Measurements from ENCODE around the gene EDC3.

DNA sequence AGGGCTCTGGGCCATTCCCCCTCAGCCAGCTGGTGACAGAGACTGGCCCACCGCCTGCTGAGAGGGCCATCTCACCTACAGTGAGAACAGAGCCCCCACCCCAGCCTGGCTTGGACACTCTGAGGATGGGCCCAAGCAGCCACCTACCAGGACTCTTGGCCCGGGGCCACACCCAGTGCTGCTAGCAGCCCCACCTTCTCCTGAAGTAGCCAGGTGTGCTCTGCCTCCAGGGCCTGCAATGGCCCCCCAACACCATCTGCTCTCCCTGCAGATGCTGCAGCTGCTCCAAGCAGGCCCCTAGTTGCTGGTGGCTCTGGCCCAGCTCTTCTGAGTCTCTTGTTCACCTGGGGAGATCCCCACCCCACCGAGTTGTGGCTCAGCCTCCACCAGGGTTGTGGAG lies 87.0 kb downstream of the EDC3 start:
- TF ChIP-seq CTCF (IDR thresholded peaks at IDR 0.05) (no peak), POLR2A (IDR thresholded peaks at IDR 0.05) (no peak)
